Esophagus mucosa (tissue), 1 donor: ENCODE data around the gene TREX2. TPM values are rescaled to one million over a fixed set of nuclear protein-coding genes. Genes with fewer than 3 reads are reported as not detected.
A peak's percentile ranks its signal among the peaks of the same experiment; 100 is the strongest.
"Not testable (repeated sequence)": the region's sequence is repeated elsewhere in the genome, so short reads cannot be mapped to it uniquely, and the experiment has no call there.

Source experiments
- ATAC-seq: fragments of 200-7000 bp; cut with Tn5 transposase; one replicate; pipeline ENCODE4 v1.9.1; 2020
- total RNA-seq: library from RNA; stranded (reverse); gene quantifications from one replicate; pipeline ENCODE4 v1.2.4, GENCODE V29; 2023
- donor health status: DM: yes; HTN: yes; CAD: no.

Gene TREX2
- total RNA-seq, 1 donor from 2014 or later = 2.0 TPM

DNA sequence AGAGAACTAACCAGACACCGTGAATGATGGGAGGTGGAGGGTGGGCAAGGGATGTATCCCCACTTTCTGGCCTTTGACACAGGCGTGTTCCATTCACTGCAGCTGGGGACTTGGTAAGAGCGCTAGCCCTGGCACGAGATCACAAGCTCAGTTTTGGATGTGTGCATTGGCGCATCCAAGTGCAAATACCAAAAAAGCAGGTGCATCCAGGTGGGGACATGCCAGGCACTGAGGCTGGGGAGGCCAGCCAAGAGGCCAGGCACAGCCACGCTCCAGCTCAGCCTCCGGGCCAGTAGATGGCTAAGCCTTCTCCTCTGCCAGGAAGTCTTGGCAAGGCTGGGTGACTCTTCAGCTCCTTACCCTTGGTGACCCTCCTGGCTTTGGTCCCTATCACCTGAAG, 39.0 kb downstream of the TREX2 start:
- ATAC-seq = no peak

DNA sequence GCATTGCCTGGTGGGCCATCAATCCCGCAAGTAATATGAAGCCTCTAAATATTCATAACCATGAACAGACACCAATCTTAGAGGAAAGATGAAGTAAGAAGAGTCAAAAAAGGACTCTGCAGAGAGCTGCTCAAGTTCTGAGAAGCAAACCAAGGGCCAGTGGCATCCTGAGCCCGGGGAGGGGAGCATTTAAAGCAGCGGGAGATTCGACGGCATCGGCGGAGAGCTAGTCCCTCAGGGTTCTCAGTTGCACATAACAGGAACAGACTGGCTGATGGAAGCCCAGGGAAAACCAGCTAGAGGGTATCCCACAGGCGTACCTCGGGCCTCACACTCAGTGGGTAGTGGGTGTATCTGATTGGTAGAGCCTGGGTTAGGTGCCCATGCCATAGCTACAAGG, 39.8 kb downstream of the TREX2 start:
- ATAC-seq = no peak

DNA sequence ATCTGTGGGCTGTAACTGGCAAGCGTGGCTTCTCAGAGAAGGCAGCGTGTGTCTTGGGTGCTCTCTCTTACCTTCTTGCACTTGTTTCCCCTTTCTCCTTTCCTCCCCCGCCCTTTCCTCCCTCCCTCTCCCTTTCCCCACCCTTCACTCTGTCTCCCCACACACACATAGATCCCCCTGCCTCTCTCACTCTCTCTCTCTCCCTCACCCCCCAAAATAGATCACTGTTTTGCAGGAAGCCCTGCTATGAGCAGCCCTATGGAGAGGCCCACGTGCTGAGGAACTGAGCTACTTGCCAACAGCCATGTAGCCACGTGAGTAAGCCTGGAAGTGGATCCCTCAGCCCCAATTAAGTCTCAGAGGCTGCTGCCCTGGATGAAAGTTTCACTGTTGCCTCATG, 40.4 kb downstream of the TREX2 start:
- ATAC-seq = no peak

DNA sequence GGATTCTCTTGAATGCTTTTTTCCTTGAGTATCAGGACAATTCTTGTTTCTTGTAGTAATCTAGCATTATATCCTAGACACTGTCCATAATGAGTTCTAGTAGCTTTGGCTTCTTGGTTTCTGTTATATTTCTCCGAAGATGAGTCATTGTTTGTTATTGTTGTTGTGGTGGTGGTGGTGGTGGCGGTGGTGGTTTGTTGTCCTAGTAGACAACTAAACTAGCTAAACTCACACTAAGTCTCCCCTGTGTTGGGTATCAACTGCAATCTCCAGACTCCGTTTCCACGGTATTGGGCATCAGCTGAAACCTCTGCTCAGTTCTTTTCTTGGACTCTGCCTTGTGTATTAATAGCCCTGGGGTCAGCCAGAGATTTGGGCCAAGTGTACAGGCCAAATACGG, 41.5 kb downstream of the TREX2 start:
- not testable (repeated sequence) for ATAC-seq

DNA sequence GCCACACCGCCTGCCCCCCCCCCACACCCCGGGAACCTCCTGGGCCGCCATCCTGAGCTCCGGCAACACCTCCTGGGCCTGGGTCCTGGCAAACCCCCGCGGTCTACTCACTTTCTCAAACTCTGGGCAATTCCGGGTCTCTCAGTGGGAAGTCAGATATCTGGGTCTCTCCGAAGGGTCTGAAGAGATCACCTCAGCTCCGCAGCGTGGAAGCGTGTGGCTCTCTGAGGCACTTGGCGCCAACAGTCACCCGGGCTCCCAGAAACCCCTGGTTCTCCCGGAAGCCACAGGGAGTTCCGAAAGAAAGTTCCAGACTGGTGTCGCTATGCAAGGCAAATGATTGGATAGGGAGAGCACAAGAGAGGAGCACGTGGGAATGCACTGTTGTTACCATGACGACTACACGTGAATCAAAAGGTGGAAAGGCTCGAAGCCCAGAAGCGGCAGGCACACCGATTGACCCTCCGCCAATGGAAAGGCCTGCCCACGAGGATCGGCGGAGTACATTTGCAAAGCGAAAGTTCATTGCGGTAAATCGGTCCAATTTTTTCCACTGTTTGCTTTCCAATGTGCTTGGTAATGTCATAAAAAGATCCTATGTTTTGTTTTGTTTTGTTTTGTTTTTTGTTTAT, 44.6 kb downstream of the TREX2 start, which contains the start of gene PNMA6E:
PNMA6E (minus strand) TSS at position 218 of the 632 bp plus-strand sequence. CDS start 2,501 bp downstream, outside the sequence.
- peak; percentile 8 for ATAC-seq

DNA sequence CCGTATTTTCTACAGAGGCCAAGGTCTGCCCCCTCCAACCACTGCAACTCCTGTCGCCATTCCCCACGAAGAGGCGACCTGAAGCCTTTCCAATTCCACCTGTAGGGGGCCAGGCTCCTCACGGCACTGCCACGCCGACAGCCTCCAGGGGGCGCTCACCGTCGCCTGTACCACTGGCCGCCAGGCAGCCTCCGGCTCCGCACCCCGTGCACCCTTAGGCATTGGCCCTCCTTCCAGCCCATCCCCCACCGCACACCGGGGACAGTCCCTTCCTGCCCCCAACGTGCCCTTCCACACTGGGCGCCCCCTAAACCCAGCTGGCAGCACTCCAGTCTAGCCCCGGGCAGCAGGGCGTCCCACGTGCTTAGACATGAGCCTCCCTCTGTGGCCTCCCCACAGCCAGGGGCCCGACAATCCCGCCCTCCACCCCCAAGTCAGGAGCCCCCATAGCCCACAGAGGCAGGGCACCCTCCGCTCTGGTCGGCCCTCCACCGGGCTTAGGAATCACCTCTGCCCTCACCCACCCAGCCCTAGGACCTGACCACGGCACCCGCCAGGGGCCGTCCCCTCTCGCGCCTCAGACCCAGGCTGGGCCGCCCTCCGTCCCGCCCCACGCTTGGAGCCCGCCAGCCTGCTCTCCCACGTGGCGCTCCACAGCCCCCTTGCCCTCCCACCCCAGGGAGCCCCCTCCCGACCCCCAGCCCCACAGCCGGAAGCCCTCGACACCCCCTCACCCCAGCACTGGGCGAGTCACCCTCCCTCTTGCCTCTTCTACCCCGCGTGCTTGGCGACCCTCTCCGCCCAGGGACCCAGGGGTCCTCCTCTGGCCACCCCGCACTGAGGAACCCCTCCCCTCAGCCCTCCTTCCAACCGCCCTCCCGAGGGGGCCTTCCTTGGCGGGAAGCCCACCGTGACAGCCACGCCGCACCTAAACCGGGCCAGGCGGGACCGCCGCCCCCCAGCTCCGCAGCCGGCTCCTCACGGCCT, 45.4 kb downstream of the TREX2 start:
- peak; percentile 55 for ATAC-seq

DNA sequence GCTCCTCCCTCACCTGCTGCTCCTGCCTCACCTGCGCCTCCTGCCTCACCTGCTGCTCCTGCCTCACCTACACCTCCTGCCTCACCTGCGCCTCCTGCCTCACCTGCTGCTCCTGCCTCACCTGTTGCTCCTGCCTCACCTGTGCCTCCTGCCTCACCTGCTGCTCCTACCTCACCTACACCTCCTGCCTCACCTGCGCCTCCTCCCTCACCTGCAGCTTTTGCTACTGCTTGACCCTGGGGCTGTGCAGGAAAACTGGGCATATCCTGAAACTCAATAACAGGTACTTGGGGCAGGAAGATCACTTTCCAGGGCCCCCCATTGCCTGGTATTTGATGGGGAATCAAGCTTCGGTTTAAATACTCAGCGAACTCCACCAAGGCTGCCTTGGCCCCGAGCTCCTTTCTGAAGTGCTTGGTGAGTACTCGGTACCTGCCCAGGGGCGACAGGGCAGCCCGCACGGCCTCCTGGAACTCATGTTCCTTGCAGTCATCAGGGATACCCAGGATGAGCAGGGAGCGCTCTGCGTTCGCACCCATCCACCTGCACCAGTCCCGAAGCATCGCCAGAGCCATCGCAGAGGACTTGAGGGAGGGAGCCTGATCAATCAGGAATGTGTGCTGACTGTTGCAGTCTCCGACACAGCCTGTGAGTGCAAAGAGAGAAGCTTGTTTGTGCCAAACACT, 47.4 kb downstream of the TREX2 start:
- ATAC-seq = no peak

DNA sequence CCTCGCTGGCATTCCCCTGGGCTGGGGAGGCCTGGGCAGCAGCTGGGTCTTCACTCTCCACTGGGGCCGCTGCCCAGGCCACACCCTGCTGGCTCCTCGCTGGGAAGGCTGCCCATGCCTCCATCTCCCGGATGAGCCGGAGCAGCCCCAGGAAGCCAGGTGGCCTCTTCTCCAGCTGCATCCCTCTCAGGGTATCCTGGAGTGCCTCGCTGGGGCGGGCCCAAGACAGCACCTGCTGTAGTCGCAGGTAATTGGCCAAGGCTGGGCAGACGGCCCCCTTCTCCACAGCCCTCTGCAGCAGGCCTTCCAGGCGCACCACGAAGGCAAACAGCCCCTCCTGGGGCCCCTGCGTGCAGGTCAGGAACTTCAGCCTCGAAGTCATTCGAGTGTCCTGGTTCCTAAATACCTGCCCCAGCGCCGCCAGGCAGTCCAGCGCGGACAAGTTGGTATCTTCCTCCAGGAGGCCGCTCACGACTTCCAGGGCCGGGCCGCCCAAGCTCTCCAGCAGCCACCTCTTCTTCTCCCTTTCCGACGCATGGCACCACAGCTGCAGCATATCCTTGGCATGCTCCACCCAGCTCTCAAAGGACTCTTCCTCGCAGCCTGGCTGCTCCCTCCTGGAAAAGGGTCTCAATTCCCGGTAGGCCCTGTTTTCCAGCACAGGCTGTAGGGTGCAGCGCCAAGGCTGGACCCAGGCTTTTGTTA, 48.4 kb downstream of the TREX2 start:
- ATAC-seq = no peak

DNA sequence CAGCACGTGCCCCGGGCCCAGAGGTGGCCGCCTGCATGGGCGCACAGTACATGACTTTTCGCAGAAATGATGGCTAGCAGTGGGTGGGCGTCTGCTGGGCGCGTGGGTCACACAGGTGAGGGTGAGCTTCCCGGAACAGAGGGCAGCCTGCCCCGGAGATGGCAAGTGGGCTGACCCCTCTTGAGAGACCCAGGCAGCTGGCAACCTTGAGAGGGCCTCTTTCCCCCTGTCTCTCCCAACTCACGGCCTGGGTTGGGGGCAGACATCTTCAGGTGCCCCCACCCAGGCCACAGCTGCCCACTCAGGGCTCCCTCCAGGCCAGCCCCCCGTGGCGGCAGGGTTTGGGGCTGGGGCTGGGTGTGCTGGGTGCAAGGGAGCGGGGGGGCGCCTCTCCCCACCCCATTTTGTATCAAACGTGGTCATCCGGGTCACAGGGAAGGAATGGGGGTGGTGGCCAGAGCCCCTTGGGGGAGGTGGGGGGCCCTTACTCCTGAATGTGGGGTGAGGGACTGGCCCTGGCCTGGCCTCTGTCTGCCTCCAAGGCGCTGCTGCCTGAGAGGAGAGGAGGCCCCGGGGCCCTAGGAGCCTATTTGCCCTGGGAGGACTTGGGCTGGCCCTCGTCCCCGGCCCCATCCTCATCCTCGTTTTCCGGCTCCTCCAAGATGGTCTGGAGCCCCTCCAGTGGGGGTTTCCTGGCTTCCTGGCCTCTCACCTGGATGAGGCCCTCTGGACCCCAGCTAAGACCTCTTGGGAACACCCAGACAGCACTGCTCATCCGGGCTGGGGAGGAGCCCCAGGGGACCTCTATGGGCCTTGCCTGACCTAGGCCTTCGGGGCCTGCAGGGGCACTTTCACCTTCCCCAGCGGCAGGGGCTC, 49.3 kb downstream of the TREX2 start:
- no peak for ATAC-seq

DNA sequence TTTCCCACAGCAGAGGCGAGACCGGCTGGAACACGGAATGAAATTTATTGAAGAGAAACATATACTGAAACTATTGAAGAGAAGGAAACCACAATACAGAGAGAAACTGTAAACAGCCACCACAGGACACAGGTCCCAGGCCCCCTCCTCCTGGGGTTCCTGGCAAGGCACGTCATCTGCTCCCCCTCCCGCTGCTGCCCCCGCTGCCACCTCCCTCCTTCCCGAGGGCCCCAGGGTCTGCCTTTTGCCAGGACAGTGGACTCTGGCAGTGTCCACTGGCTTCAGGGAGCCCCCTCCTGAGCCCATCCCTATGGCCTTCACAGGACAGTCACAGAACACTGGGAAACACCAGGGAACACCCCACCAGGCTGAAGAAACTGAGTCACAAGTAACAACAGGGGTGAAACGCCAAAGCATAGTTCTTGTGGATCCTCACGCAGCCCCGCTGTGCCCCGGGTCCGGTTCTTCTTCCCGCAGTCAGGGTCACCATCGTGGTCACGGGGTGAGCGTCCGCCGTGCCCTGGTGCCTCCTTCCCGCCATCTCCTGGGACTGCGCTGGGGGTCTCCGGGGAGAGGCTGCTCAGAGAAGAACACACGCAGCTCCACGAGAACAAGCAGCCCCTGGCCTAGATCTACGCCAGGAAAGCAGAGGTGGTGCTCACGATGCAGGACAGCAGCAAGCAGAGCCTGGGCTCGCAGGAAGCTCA, 50.1 kb downstream of the TREX2 start:
- no peak for ATAC-seq

DNA sequence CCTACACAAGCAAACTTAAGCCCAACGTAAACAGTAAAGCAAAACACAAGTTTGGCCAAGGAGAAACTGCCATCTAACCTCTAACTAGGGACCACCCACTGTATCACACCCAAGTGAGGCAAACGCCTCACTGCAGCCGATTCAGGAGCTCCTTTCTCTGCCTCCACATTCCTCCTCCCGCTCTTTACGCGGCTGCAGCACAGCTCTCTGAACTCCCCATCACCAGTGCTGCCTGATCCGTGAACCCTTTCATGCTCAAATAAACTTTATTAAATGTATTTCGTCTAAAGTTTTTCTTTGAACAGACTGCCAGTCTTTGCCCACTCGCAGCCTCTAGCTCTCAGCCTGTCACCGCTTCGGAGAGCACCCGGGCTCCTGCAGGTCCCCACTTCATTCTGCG, 51.2 kb downstream of the TREX2 start:
- no peak for ATAC-seq

Other genes starting within 250 kb of the TREX2 start
- not detected for gene PNMA6F, start 124.3 kb downstream of the TREX2 start, total RNA-seq
- gene ZNF275, start 111.9 kb downstream of the TREX2 start, total RNA-seq = 1.6 TPM
- gene PNMA6E, start 44.7 kb downstream of the TREX2 start, total RNA-seq = not detected
- gene ZFP92, start 34.6 kb downstream of the TREX2 start, total RNA-seq = 0.08 TPM
- 16.6 TPM for gene HAUS7, start 24.5 kb upstream of the TREX2 start, total RNA-seq
- 29.3 TPM for gene BGN, start 48.9 kb upstream of the TREX2 start, total RNA-seq
- gene ATP2B3, start 71.6 kb upstream of the TREX2 start, total RNA-seq = not detected
- 18.2 TPM for gene CCNQ, start 153.1 kb upstream of the TREX2 start, total RNA-seq
- gene DUSP9, start 201.1 kb upstream of the TREX2 start, total RNA-seq = 0.76 TPM
- gene PNCK, start 227.8 kb upstream of the TREX2 start, total RNA-seq = 1.00 TPM
- gene SLC6A8, start 241.9 kb upstream of the TREX2 start, total RNA-seq = 62.0 TPM